ENCODE measurements around the gene DNAJC27. TPM values are rescaled to one million over a fixed set of nuclear protein-coding genes. Genes with fewer than 3 reads are reported as not detected.

DNAJC27 gene
- total and polyA plus RNA-seq, 4 donors: 1.7 to 13.9 (median 4.6) TPM

DNA sequence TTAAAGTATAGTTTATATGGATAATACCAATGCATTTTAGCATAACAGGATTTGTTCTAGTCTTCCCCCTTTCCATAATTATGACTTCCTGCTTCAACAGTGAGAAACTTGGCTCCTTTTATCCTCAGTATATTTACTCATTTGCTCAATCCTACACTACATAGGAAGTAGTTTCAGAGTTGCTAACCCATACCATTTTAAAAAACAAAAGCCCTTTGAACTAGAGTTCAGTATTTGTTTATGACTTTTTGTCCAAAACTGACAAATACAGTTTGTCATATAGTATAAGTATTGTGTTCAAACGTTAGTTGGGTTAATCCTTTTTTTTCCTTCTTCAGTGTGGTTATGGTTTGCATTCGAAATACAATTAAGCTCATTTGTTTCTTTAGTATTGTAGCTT lies 5.9 kb upstream of the DNAJC27 start:
- H3K9me3 ChIP-seq (ENCODE audit: control insufficient read depth in 4 of 4, insufficient read depth in 3 of 4, low read length in 3 of 4): no peaks in the 10 kb centered on the region
- no peak overlapping the region for H3K4me3 ChIP-seq
- peaks cover 0 to 7% (median 3%) of the 10 kb centered on the region in 4 donors for H3K36me3 ChIP-seq (ENCODE audit: control insufficient read depth in 4 of 4, insufficient read depth in 4 of 4, low read length in 4 of 4)
- ATAC-seq (ENCODE audit: insufficient read depth, low FRiP score): no peak
- TF ChIP-seq, protein P1, sequence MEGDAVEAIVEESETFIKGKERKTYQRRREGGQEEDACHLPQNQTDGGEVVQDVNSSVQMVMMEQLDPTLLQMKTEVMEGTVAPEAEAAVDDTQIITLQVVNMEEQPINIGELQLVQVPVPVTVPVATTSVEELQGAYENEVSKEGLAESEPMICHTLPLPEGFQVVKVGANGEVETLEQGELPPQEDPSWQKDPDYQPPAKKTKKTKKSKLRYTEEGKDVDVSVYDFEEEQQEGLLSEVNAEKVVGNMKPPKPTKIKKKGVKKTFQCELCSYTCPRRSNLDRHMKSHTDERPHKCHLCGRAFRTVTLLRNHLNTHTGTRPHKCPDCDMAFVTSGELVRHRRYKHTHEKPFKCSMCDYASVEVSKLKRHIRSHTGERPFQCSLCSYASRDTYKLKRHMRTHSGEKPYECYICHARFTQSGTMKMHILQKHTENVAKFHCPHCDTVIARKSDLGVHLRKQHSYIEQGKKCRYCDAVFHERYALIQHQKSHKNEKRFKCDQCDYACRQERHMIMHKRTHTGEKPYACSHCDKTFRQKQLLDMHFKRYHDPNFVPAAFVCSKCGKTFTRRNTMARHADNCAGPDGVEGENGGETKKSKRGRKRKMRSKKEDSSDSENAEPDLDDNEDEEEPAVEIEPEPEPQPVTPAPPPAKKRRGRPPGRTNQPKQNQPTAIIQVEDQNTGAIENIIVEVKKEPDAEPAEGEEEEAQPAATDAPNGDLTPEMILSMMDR (IDR thresholded peaks at IDR 0.05; ENCODE audit: control extremely low read depth, extremely low read depth): no peak
- no peaks in the 10 kb centered on the region for H3K27me3 ChIP-seq (ENCODE audit: control insufficient read depth in 3 of 3, insufficient read depth in 3 of 3, low read length in 2 of 3)
- DNase-seq: no peak
- peaks cover 0 to 11% (median 0%) of the 10 kb centered on the region in 5 donors for H3K4me1 ChIP-seq (ENCODE audit: control insufficient read depth in 5 of 5, insufficient read depth in 5 of 5, low read length in 5 of 5)
- no peak overlapping the region for H3K9ac ChIP-seq (ENCODE audit: insufficient read depth in 1 of 2, low read length in 2 of 2)
- no peak overlapping the region for H3K27ac ChIP-seq (ENCODE audit: low read depth in 1 of 2, low read length in 1 of 2)
- 60 to 72% methylated on average over 2 of the region's 2 CpGs for WGBS, 2 donors

DNA sequence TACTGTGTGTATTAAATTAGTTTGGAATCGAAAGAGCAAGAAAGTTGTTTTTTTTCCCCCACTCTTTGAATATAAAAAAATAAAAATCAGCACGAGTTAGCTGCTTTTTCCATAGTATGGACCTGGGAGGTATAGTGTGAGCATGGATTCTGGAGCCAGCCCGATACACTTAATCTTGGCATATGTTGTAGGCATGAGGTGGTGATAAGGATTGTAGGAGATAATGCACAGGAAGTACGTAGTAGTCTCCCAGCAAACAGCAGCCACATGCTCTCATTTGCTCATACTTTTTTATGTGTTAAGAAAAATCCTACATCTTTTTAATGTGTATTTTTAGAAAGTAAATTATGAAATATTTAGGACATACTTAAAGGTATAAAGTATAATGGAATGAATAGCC lies 2.1 kb upstream of the DNAJC27 start:
- ATAC-seq (ENCODE audit: insufficient read depth, low FRiP score): no peak
- H3K4me1 ChIP-seq (ENCODE audit: control insufficient read depth in 5 of 5, insufficient read depth in 5 of 5, low read length in 5 of 5): peaks cover 0 to 11% (median 0%) of the 10 kb centered on the region in 5 donors
- peaks cover 0 to 2% (median 0%) of the 10 kb centered on the region in 4 donors for H3K36me3 ChIP-seq (ENCODE audit: control insufficient read depth in 4 of 4, insufficient read depth in 4 of 4, low read length in 4 of 4)
- DNase-seq: no peak
- TF ChIP-seq, protein P1 (IDR thresholded peaks at IDR 0.05; ENCODE audit: control extremely low read depth, extremely low read depth): no peak
- H3K9ac ChIP-seq (ENCODE audit: insufficient read depth in 1 of 2, low read length in 2 of 2): peak overlapping the region in 1 of 2 donors; percentile 40
- no peaks in the 10 kb centered on the region for H3K27me3 ChIP-seq (ENCODE audit: control insufficient read depth in 3 of 3, insufficient read depth in 3 of 3, low read length in 2 of 3)
- no peaks in the 10 kb centered on the region for H3K9me3 ChIP-seq (ENCODE audit: control insufficient read depth in 4 of 4, insufficient read depth in 3 of 4, low read length in 3 of 4)
- WGBS, 2 donors: 81 to 91% methylated on average over 4 of the region's 4 CpGs
- H3K27ac ChIP-seq (ENCODE audit: low read depth in 1 of 2, low read length in 1 of 2): no peak overlapping the region
- H3K4me3 ChIP-seq: no peak overlapping the region

DNA sequence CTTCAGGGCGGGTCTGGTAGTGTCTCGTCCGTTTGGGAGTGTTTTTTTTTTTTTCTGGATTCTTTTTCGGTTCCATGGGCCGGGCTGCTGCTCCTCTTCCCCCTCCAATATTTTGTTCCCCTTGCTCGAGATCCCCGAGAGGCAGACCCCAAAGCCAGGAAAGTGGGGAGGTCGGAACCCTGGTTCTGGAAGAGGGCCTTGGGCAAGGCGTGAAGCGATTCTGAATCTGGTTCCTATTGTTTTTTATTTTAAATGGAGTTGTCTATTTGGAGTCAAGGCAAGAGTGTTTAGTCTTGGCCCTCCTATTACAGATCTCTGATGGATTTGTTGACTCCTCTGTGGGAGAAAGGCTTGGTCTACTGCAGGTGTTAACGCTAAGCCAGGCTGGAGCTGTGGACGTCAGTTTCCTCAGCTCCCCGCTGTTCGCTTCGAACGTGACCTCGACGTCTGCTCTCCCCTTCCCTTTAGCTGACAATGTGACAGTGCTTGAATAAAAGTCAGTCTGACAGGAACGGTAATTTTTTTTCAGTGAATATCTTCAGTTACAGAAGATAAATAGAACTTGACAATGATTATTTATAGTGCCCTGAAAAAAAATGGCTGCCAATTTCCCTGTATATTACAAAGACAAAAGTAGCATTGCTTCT lies 683 bp upstream of the DNAJC27 start:
- Histone ChIP-seq H3K9me3 (ENCODE audit: control insufficient read depth in 4 of 4, insufficient read depth in 3 of 4, low read length in 3 of 4) (no peaks in the 10 kb centered on the region), H3K4me3 (peak overlapping the region; percentile 72), H3K27me3 (ENCODE audit: control insufficient read depth in 3 of 3, insufficient read depth in 3 of 3, low read length in 2 of 3) (no peaks in the 10 kb centered on the region), H3K4me1 (ENCODE audit: control insufficient read depth in 5 of 5, insufficient read depth in 5 of 5, low read length in 5 of 5) (peaks cover 0 to 11% (median 0%) of the 10 kb centered on the region in 5 donors), H3K27ac (ENCODE audit: low read depth in 1 of 2, low read length in 1 of 2) (peak overlapping the region; percentile 99), H3K36me3 (ENCODE audit: control insufficient read depth in 4 of 4, insufficient read depth in 4 of 4, low read length in 4 of 4) (peaks cover 0 to 2% (median 0%) of the 10 kb centered on the region in 4 donors), H3K9ac (ENCODE audit: insufficient read depth in 1 of 2, low read length in 2 of 2) (peak overlapping the region; percentile 100)
- DNase-seq: peak; percentile 53 to 82 (median 73)
- 0% methylated on average over 19 of the region's 19 CpGs for WGBS, 2 donors
- TF ChIP-seq, protein P1 (IDR thresholded peaks at IDR 0.05; ENCODE audit: control extremely low read depth, extremely low read depth): no peak
- ATAC-seq (ENCODE audit: insufficient read depth, low FRiP score): peak; percentile 4

DNA sequence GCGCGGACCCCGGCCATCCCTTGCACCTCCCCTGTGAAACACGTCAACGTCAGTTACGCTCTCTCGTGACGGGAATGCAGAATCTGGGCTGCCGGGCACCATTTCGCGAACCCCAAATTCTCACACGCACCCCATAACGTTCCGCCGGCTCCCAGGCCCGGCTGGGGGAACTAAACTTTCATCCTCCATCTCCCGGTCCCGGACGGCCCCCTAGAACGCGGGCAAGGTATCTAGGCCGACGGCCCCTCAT lies 544 bp downstream of the DNAJC27 start:
- H3K36me3 ChIP-seq (ENCODE audit: control insufficient read depth in 4 of 4, insufficient read depth in 4 of 4, low read length in 4 of 4): peaks cover 2 to 9% (median 4%) of the 10 kb centered on the region in 4 donors
- no peak for DNase-seq

More for the DNA sequence above, 544 bp downstream of the DNAJC27 start:
- Histone ChIP-seq H3K27ac (ENCODE audit: low read depth in 1 of 2, low read length in 1 of 2) (peak overlapping the region; percentile 99), H3K9me3 (ENCODE audit: control insufficient read depth in 4 of 4, insufficient read depth in 3 of 4, low read length in 3 of 4) (no peaks in the 10 kb centered on the region), H3K9ac (ENCODE audit: insufficient read depth in 1 of 2, low read length in 2 of 2) (peak overlapping the region; percentile 100), H3K4me3 (peak overlapping the region; percentile 72), H3K27me3 (ENCODE audit: control insufficient read depth in 3 of 3, insufficient read depth in 3 of 3, low read length in 2 of 3) (no peaks in the 10 kb centered on the region), H3K4me1 (ENCODE audit: control insufficient read depth in 5 of 5, insufficient read depth in 5 of 5, low read length in 5 of 5) (peaks cover 0 to 11% (median 0%) of the 10 kb centered on the region in 5 donors)
- WGBS, 2 donors: 1% methylated on average over 23 of the region's 23 CpGs
- ATAC-seq (ENCODE audit: insufficient read depth, low FRiP score): no peak
- TF ChIP-seq, protein P1 (IDR thresholded peaks at IDR 0.05; ENCODE audit: control extremely low read depth, extremely low read depth): no peak

Data from lung (tissue), 12 donors.